H9 (cell line): Measurements from ENCODE around the gene FCSK. TPM values are rescaled to one million over a fixed set of nuclear protein-coding genes. Genes with fewer than 3 reads are reported as not detected.

Experiments
- DNase-seq: peaks from one replicate; pipeline ENCODE4 v3.0.0-alpha.2; 2017
- H2AFZ ChIP-seq: one replicate; pipeline ENCODE4 v1.6.1; 2013; ENCODE audit warnings: mild to moderate bottlenecking, low read length, control low read depth, moderate library complexity
- H2AK5ac ChIP-seq: 2 replicates; pipeline ENCODE4 v1.6.1; 2013; ENCODE audit warnings: low read length, control low read depth, mixed read lengths; ENCODE audit not compliant: insufficient read length
- H2BK120ac ChIP-seq: one replicate; pipeline ENCODE4 v1.6.1; 2013; ENCODE audit warnings: low read depth, mild to moderate bottlenecking, low read length, control low read depth, inconsistent platforms; ENCODE audit not compliant: poor library complexity, severe bottlenecking
- H2BK12ac ChIP-seq: 2 replicates; pipeline ENCODE4 v1.6.1; 2013; ENCODE audit warnings: low read length, control low read depth, mixed read lengths, low read depth; ENCODE audit not compliant: insufficient read length
- H2BK15ac ChIP-seq: 2 replicates; pipeline ENCODE4 v1.6.1; 2013; ENCODE audit warnings: low read depth, low read length, control low read depth
- H2BK20ac ChIP-seq: one replicate; pipeline ENCODE4 v1.6.1; 2013; ENCODE audit warnings: low read depth, mild to moderate bottlenecking, low read length, control low read depth, inconsistent platforms; ENCODE audit not compliant: poor library complexity, severe bottlenecking
- H2BK5ac ChIP-seq: 2 replicates; pipeline ENCODE4 v1.6.1; 2013; ENCODE audit warnings: low read length, control low read depth, mixed read lengths; ENCODE audit not compliant: insufficient read length
- H3K14ac ChIP-seq: 2 replicates; pipeline ENCODE4 v1.6.1; 2013; ENCODE audit warnings: low read length, control low read depth; ENCODE audit not compliant: insufficient read depth
- H3K18ac ChIP-seq: 2 replicates; pipeline ENCODE4 v1.6.1; 2013; ENCODE audit warnings: low read depth, mild to moderate bottlenecking, mixed read lengths, low read length, control low read depth; ENCODE audit not compliant: insufficient read length
- H3K23ac ChIP-seq: 2 replicates; pipeline ENCODE4 v1.6.1; 2013; ENCODE audit warnings: low read length, control low read depth, mixed read lengths, low read depth; ENCODE audit not compliant: insufficient read length
- H3K23me2 ChIP-seq: 2 replicates; pipeline ENCODE4 v1.6.1; 2013; ENCODE audit warnings: low read depth, mild to moderate bottlenecking, mixed read lengths, low read length, control low read depth; ENCODE audit not compliant: insufficient read length, poor library complexity, severe bottlenecking
- H3K27ac ChIP-seq: 2 replicates; pipeline ENCODE4 v1.5.1; 2013; ENCODE audit warnings: low read length, control low read depth, mixed read lengths, low read depth; ENCODE audit not compliant: insufficient read length
- H3K27me3 ChIP-seq: 2 replicates; pipeline ENCODE4 v1.6.1; 2013; ENCODE audit warnings: low read length, control low read depth, inconsistent platforms; ENCODE audit not compliant: insufficient read depth
- H3K4ac ChIP-seq: 2 replicates; pipeline ENCODE4 v1.6.1; 2013; ENCODE audit warnings: low read depth, mild to moderate bottlenecking, control low read depth, inconsistent platforms, low read length, moderate library complexity
- H3K4me1 ChIP-seq: 2 replicates; pipeline ENCODE4 v1.6.1; 2013; ENCODE audit warnings: low read length, control low read depth, inconsistent platforms; ENCODE audit not compliant: insufficient read depth
- H3K4me2 ChIP-seq: 2 replicates; pipeline ENCODE4 v1.6.1; 2013; ENCODE audit warnings: low read length, control low read depth, mixed read lengths; ENCODE audit not compliant: insufficient read length, insufficient read depth
- H3K56ac ChIP-seq: 2 replicates; pipeline ENCODE4 v1.6.1; 2013; ENCODE audit warnings: low read depth, mild to moderate bottlenecking, mixed read lengths, low read length, control low read depth; ENCODE audit not compliant: insufficient read length
- H3K79me1 ChIP-seq: 2 replicates; pipeline ENCODE4 v1.6.1; 2013; ENCODE audit warnings: low read depth, mild to moderate bottlenecking, moderate library complexity, low read length, control low read depth, inconsistent platforms; ENCODE audit not compliant: insufficient read depth, poor library complexity, severe bottlenecking
- H3K79me2 ChIP-seq: 2 replicates; pipeline ENCODE4 v1.6.1; 2013; ENCODE audit warnings: low read length, control low read depth, inconsistent platforms; ENCODE audit not compliant: insufficient read depth
- H3K9ac ChIP-seq: 2 replicates; pipeline ENCODE4 v1.6.1; 2013; ENCODE audit warnings: low read length, control low read depth, mixed read lengths; ENCODE audit not compliant: insufficient read length; ENCODE audit errors: extremely low read depth
- H3K9me3 ChIP-seq: one replicate; pipeline ENCODE4 v1.6.1; 2013; ENCODE audit warnings: low read depth, low read length, inconsistent platforms; ENCODE audit not compliant: control insufficient read depth
- H3T11ph ChIP-seq: one replicate; pipeline ENCODE4 v1.6.1; 2013; ENCODE audit warnings: mild to moderate bottlenecking, low read length, control low read depth, inconsistent platforms
- H4K20me1 ChIP-seq: one replicate; pipeline ENCODE4 v1.6.1; 2013; ENCODE audit not compliant: control insufficient read depth, insufficient read length, insufficient read depth
- H4K5ac ChIP-seq: 2 replicates; pipeline ENCODE4 v1.6.1; 2013; ENCODE audit warnings: low read depth, mild to moderate bottlenecking, mixed read lengths, low read length, control low read depth; ENCODE audit not compliant: insufficient read length
- H4K8ac ChIP-seq: replicated peaks from 2 replicates; pipeline ENCODE4 v1.6.1; 2013; ENCODE audit warnings: low read length, control low read depth, mixed read lengths, low read depth; ENCODE audit not compliant: insufficient read length
- H4K91ac ChIP-seq: 2 replicates; pipeline ENCODE4 v1.6.1; 2013; ENCODE audit warnings: low read depth, mild to moderate bottlenecking, moderate library complexity, mixed read lengths, low read length, control low read depth; ENCODE audit not compliant: insufficient read length
- H3K27ac Mint-ChIP-seq, 3 experiments: 2 replicates in 2 of 3; 3 replicates in 1 of 3; pipeline ENCODE4 v1.8.0; 2020 to 2021; ENCODE audit warnings: mixed read lengths in 3 of 3, mild to moderate bottlenecking in 1 of 3, moderate library complexity in 1 of 3
- H3K27me3 Mint-ChIP-seq: 2 replicates; pipeline ENCODE4 v1.8.0; 2021; ENCODE audit warnings: low read depth, mild to moderate bottlenecking, moderate library complexity, mixed read lengths
- H3K36me3 Mint-ChIP-seq, 3 experiments: 2 replicates in 2 of 3; 3 replicates in 1 of 3; pipeline ENCODE4 v1.8.0; 2020 to 2021; ENCODE audit warnings: low read depth in 3 of 3, mixed read lengths in 3 of 3; ENCODE audit not compliant: insufficient read depth in 1 of 3
- H3K4me1 Mint-ChIP-seq, 2 experiments: 2 replicates each; pipeline ENCODE4 v1.8.0; 2020; ENCODE audit warnings: mixed read lengths in 2 of 2
- H3K4me3 Mint-ChIP-seq, 2 experiments: 2 replicates in 1 of 2; 3 replicates in 1 of 2; pipeline ENCODE4 v1.8.0; 2020 to 2021; ENCODE audit warnings: mild to moderate bottlenecking in 2 of 2, mixed read lengths in 2 of 2, moderate library complexity in 1 of 2
- H3K9me3 Mint-ChIP-seq, 2 experiments: 2 replicates in 1 of 2; 3 replicates in 1 of 2; pipeline ENCODE4 v1.8.0; 2020; ENCODE audit warnings: mild to moderate bottlenecking in 2 of 2, mixed read lengths in 2 of 2, moderate library complexity in 1 of 2
- CTCF ChIP-seq: fragments of 200-600 bp; sonication (generic); conservative IDR thresholded peaks from 3 replicates; pipeline ENCODE4 v1.8.0; 2021; ENCODE audit warnings: antibody characterized with exemption, mild to moderate bottlenecking
- WGBS: extraction: QIAGEN DNeasy Blood & Tissue Kit; methylation state at CpG from one replicate; pipeline ENCODE4 v1.1.7; 2013; ENCODE audit warnings: missing lambda C conversion rate, low lambda C conversion rate, mixed read lengths; ENCODE audit not compliant: insufficient read length; ENCODE audit errors: extremely low coverage; 5-methylcytosine and 5-hydroxymethylcytosine counted together
- total RNA-seq: library from RNA; stranded (reverse); gene quantifications from 2 replicates; pipeline ENCODE4 v1.2.1, GENCODE V29; 2021

Gene FCSK
- total RNA-seq, 1 experiment from 2014 or later: 6.5 TPM

GRCh38 chr16:70474320-70475053, 20.1 kb downstream of the FCSK start:
- Histone ChIP-seq H3K4ac (no peak overlapping the region), H2BK12ac (no peak overlapping the region), H2BK5ac (no peak overlapping the region), H3K79me1 (no peaks in the 10 kb centered on the region), H3K18ac (no peak overlapping the region), H2BK15ac (no peak overlapping the region), H3K27me3 (no peaks in the 10 kb centered on the region), H3K14ac (no peak overlapping the region), H3T11ph (no peak overlapping the region), H4K5ac (no peak overlapping the region), H3K56ac (no peak overlapping the region), H3K4me2 (no peak overlapping the region), H3K9me3 (no peaks in the 10 kb centered on the region), H4K20me1 (peaks cover 3% of the 10 kb centered on the region), H3K4me1 (no peaks in the 10 kb centered on the region; the same call in 1 of the 2 replicates), H4K8ac (no peak overlapping the region), H2AFZ (no peak overlapping the region), H2BK120ac (no peak overlapping the region), H3K23me2 (no peaks in the 10 kb centered on the region), H2BK20ac (no peak overlapping the region), H4K91ac (no peak overlapping the region), H3K23ac (no peak overlapping the region), H2AK5ac (no peak overlapping the region), H3K27ac (no peak overlapping the region), H3K79me2 (no peaks in the 10 kb centered on the region), H3K9ac (no peak overlapping the region)
- Mint-ChIP-seq H3K27me3 (no peaks in the 10 kb centered on the region), H3K9me3 (no peaks in the 10 kb centered on the region), H3K4me3 (no peak overlapping the region), H3K27ac (no peak overlapping the region), H3K4me1 (peaks cover 8 to 11% of the 10 kb centered on the region in 2 experiments), H3K36me3 (no peaks in the 10 kb centered on the region; a peak in 1 of 7 replicates)
- DNase-seq: no peak
- TF ChIP-seq CTCF: no peak
- WGBS: no CpG with 5 or more reads among the region's 22 CpGs
